ENCODE data around the gene POU6F1.

- no peak for TF ChIP-seq CTCF (IDR thresholded peaks at IDR 0.05)
- TF ChIP-seq POLR2A (IDR thresholded peaks at IDR 0.05), result no peak
Observed at GRCh38 chr12:51216642-51217041, 1.2 kb downstream of the POU6F1 start.
